RWPE2 (cell line): Measurements from ENCODE around the gene TSPY10.
"Not testable (repeated sequence)": the region's sequence is repeated elsewhere in the genome, so short reads cannot be mapped to it uniquely, and the experiment has no call there.

ENCODE experiments used
- ATAC-seq: fragments of 200-7000 bp; cut with Tn5 transposase; 3 replicates; pipeline ENCODE4 v1.9.1; 2021; ENCODE audit warnings: low read depth
- DNase-seq: peaks from one replicate; pipeline ENCODE4 v3.0.0-alpha.2; 2020; ENCODE audit warnings: low spot score
- H3K27ac ChIP-seq: fragments of 450-650 bp; 2 replicates; pipeline ENCODE4 v1.5.1; 2017; ENCODE audit warnings: mild to moderate bottlenecking; ENCODE audit not compliant: poor library complexity, severe bottlenecking
- H3K27me3 ChIP-seq: fragments of 250-450 bp; sonication (Bioruptor Pico); 2 replicates; pipeline ENCODE4 v1.5.1; 2021; ENCODE audit warnings: mild to moderate bottlenecking, moderate library complexity; ENCODE audit not compliant: insufficient read depth, poor library complexity, severe bottlenecking
- H3K36me3 ChIP-seq: fragments of 250-450 bp; sonication (Bioruptor Pico); 2 replicates; pipeline ENCODE4 v1.5.1; 2020; ENCODE audit warnings: low read depth, mild to moderate bottlenecking, moderate library complexity
- H3K4me1 ChIP-seq: fragments of 250-450 bp; sonication (Bioruptor Pico); 2 replicates; pipeline ENCODE4 v1.5.1; 2021; ENCODE audit warnings: mild to moderate bottlenecking, moderate library complexity; ENCODE audit not compliant: insufficient read depth, poor library complexity, severe bottlenecking
- H3K4me3 ChIP-seq: fragments of 250-450 bp; sonication (Bioruptor Pico); 2 replicates; pipeline ENCODE4 v1.5.1; 2021; ENCODE audit warnings: mild to moderate bottlenecking, moderate library complexity; ENCODE audit not compliant: severe bottlenecking
- H3K9me3 ChIP-seq: fragments of 250-450 bp; sonication (Bioruptor Pico); 2 replicates; pipeline ENCODE4 v1.5.1; 2021; ENCODE audit warnings: mild to moderate bottlenecking, moderate library complexity; ENCODE audit not compliant: severe bottlenecking

Gene TSPY10, protein sequence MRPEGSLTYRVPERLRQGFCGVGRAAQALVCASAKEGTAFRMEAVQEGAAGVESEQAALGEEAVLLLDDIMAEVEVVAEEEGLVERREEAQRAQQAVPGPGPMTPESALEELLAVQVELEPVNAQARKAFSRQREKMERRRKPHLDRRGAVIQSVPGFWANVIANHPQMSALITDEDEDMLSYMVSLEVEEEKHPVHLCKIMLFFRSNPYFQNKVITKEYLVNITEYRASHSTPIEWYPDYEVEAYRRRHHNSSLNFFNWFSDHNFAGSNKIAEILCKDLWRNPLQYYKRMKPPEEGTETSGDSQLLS

GRCh38 chrY:9527580-9527979, at the start of gene TSPY10:
Gene TSPY10, plus strand, starts transcription at chrY:9527880. Its CDS starts 46 bp downstream, at chrY:9527926.
- not testable (repeated sequence) for H3K9me3 ChIP-seq, H3K4me1 ChIP-seq, H3K36me3 ChIP-seq, H3K27ac ChIP-seq, H3K4me3 ChIP-seq, H3K27me3 ChIP-seq, ATAC-seq, DNase-seq

DNA sequence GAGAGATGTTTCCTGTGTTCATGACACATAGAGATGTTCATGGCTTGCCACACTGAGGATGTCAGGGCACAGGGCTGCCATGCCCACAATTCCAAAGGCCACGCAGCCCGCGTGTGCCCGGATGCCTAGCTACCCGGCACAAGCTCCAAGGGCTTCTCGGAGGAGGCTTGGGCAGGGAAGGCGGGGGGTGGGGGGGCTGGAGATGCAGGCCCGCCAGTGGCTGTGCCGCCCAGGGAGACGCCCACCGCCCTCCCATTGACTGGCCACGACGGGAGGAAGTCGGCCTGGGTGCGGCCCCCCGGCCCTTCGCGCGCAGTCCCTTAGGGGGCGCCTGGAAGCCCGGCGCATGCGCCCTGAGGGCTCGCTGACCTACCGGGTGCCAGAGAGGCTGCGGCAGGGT, 40.7 kb upstream of the TSPY10 start, which contains the start of gene TSPY9:
TSS of gene TSPY9 (plus strand) at position 301 of the 400 bp plus-strand sequence. CDS start at position 347, 46 bp downstream.
- not testable (repeated sequence) for H3K27me3 ChIP-seq, H3K27ac ChIP-seq, H3K36me3 ChIP-seq, DNase-seq, H3K4me1 ChIP-seq, ATAC-seq, H3K9me3 ChIP-seq, H3K4me3 ChIP-seq

DNA sequence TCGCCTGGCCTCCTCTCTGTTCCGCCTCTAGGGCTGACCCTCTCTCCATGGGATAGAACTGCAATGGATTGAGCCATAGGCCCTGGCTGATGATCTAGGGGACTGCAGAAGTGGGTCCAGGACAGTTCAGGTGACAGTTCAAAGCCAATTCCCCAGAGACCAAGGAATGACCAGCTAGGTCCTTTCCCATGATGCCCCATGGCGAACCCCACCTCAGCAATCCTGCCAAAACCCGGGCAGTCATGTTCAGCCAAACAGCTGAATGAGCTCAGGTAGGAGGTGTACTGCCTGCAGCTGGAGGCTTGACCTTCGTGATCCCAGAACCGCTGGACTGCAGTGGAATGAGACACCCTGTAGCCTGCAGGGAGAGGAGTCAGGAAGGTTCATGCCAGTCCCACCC, 23.3 kb upstream of the TSPY10 start:
- not testable (repeated sequence) for ATAC-seq

GRCh38 chrY:9516287-9516686, 11.4 kb upstream of the TSPY10 start:
- H3K27me3 ChIP-seq, ATAC-seq, H3K4me3 ChIP-seq, H3K9me3 ChIP-seq, H3K36me3 ChIP-seq, H3K4me1 ChIP-seq, H3K27ac ChIP-seq: not testable (repeated sequence)
- peak; percentile 38 for DNase-seq

More for the DNA sequence above, 23.3 kb upstream of the TSPY10 start:
- H3K9me3 ChIP-seq, H3K27ac ChIP-seq, H3K4me1 ChIP-seq, H3K36me3 ChIP-seq, H3K4me3 ChIP-seq, H3K27me3 ChIP-seq: not testable (repeated sequence)
- peak; percentile 38 for DNase-seq
